Spleen (tissue), 11 donors: ENCODE measurements around the gene GPT2. TPM values are rescaled to one million over a fixed set of nuclear protein-coding genes. Genes with fewer than 3 reads are reported as not detected.
A peak's percentile ranks its signal among the peaks of the same experiment; 100 is the strongest.

Experiments
- DNase-seq: peaks from one replicate; pipeline ENCODE4 v3.0.0-alpha.2; 2020
- H3K27ac ChIP-seq, 8 donors: fragments of 200-600 bp; sonication (generic) in 7 of 8; 1 replicate in 4 of 8; 2 replicates in 4 of 8; pipeline versions ENCODE4 v1.5.0 to v1.8.0; 2016 to 2021; ENCODE audit warnings: inconsistent platforms in 4 of 8, mild to moderate bottlenecking in 4 of 8, moderate library complexity in 1 of 8
- H3K27me3 ChIP-seq, 7 donors: fragments of 200-600 bp; sonication (generic) in 6 of 7; replicated peaks in 1 of 7; 1 replicate in 4 of 7; 2 replicates in 3 of 7; pipeline versions ENCODE4 v1.5.0 to v1.8.0; 2016 to 2021; ENCODE audit warnings: inconsistent platforms in 3 of 7, mild to moderate bottlenecking in 1 of 7
- H3K36me3 ChIP-seq, 6 donors: fragments of 200-600 bp; sonication (generic) in 5 of 6; 1 replicate in 4 of 6; 2 replicates in 2 of 6; pipeline versions ENCODE4 v1.5.0 to v1.8.0; 2016 to 2021; ENCODE audit warnings: inconsistent platforms in 2 of 6
- H3K4me1 ChIP-seq, 6 donors: fragments of 200-600 bp; sonication (generic) in 5 of 6; 1 replicate in 3 of 6; 2 replicates in 3 of 6; pipeline versions ENCODE4 v1.5.0 to v1.8.0; 2016 to 2021; ENCODE audit warnings: inconsistent platforms in 3 of 6
- H3K4me3 ChIP-seq, 8 donors: fragments of 200-600 bp; sonication (generic) in 7 of 8; 1 replicate in 4 of 8; 2 replicates in 4 of 8; pipeline versions ENCODE4 v1.5.0 to v1.8.0; 2016 to 2021; ENCODE audit warnings: inconsistent platforms in 4 of 8, mild to moderate bottlenecking in 4 of 8, moderate library complexity in 2 of 8
- H3K9me3 ChIP-seq, 8 donors: fragments of 200-600 bp; sonication (generic) in 7 of 8; 1 replicate in 4 of 8; 2 replicates in 4 of 8; pipeline versions ENCODE4 v1.5.0 to v1.8.0; 2016 to 2021; ENCODE audit warnings: inconsistent platforms in 4 of 8
- CTCF ChIP-seq, 11 experiments: fragments of 200-600 bp in 7 of 11; fragments of 450-650 bp in 4 of 11; sonication (generic) in 4 of 11; IDR thresholded peaks in 8 of 11; conservative IDR thresholded peaks in 3 of 11; 1 replicate in 7 of 11; 2 replicates in 4 of 11; pipeline versions ENCODE4 v1.4.0 to v1.8.0; 2016 to 2021; ENCODE audit warnings: antibody characterized with exemption in 11 of 11, inconsistent platforms in 4 of 11, mild to moderate bottlenecking in 1 of 11
- POLR2A ChIP-seq, 3 donors: fragments of 450-650 bp; IDR thresholded peaks; one replicate each; pipeline ENCODE4 v1.5.1; 2017; ENCODE audit warnings: antibody characterized with exemption in 3 of 3, mild to moderate bottlenecking in 1 of 3
- POLR2AphosphoS5 ChIP-seq, 3 donors: sonication (generic); formaldehyde crosslinking; IDR thresholded peaks; one replicate each; pipeline ENCODE4 v1.5.1; 2017; ENCODE audit warnings: antibody characterized with exemption in 3 of 3
- WGBS, 5 donors: extraction: QIAGEN DNeasy Blood & Tissue Kit in 3 of 5; methylation state at CpG; one replicate each; pipeline versions ENCODE4 v1.1.5 to v1.1.7; 2013 to 2018; 5-methylcytosine and 5-hydroxymethylcytosine counted together
- intact Hi-C: fragments of 100-400 bp; cut with DNase I; formaldehyde crosslinking; loops from one replicate; pipeline ENCODE4 v1.15.0; 2023; ENCODE audit warnings: low total_unique reads
- polyA plus RNA-seq, 3 donors: library from polyadenylated mRNA; stranded (reverse); fragments of 200-250 nt; gene quantifications; one replicate each; pipeline ENCODE4 v1.2.1, GENCODE V29; 2013
- total RNA-seq, 7 donors: library from RNA; depleted of rRNA in 3 of 7; stranded (reverse); fragments of >200 nt in 3 of 7; fragmentation: NEBNext Ultra II Directional in 4 of 7; extraction: Animal tissue kit (Norgen Biotek cat#: 25700) in 4 of 7; gene quantifications; one replicate each; pipeline versions ENCODE4 v1.1.0 to v1.2.1, GENCODE V29; 2016 to 2021
- donor health status: healthy with polysubstance abuse.
- donor health status: DM: no; HTN: no; CAD: no; lungs with moderate emphysema.
- donor health status: DM: no; HTN: no; CAD: no.
- donor health status: Bipolar disorder and iron deficiency.
- donor health status: healthy.
- donor health status: DM: no; HTN: no; CAD: no.
- donor health status: DM: yes; HTN: yes; CAD: no.

Gene GPT2
- total and polyA plus RNA-seq, 10 donors, result 3.1 to 9.2 (median 4.9) TPM

DNA sequence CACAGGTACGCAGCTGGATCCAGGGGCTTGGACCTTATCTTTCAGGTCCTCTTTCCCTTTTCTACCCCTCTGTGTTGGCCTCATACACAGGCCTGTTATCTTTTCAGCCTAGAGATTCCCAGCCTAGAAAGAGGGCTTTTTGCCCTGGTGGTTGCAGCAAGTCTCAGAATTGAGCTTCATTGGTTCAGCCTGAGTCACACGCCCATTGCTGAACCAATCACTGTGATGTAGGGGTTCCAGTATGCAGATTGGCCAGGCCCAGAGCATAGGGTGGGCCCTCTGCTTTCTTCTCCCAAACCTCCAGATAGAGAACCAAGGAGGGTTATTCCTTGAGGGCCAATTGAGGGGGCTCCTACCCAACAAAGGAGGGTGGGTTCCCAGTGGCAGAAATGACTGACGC is 32.8 kb downstream of the GPT2 start:
- TF ChIP-seq POLR2A (IDR thresholded peaks at IDR 0.05) (no peak), CTCF (IDR thresholded peaks at IDR 0.05 in 8 of 11, conservative IDR thresholded peaks at IDR 0.05 in 3 of 11) (no peak), POLR2AphosphoS5 (IDR thresholded peaks at IDR 0.05) (no peak)
- H3K27ac ChIP-seq, result peak overlapping the region in 4 of 8 donors; percentile 44 to 66 (median 54)
- WGBS, 5 donors, result 92 to 100% (median 96%) methylated on average over 3 of the region's 3 CpGs
- no peak overlapping the region for H3K4me3 ChIP-seq
- peaks cover 0 to 68% (median 9%) of the 10 kb centered on the region in 6 donors for H3K4me1 ChIP-seq
- DNase-seq, result no peak
- H3K9me3 ChIP-seq, result no peaks in the 10 kb centered on the region
- intact Hi-C loops, result no loop called here
- H3K27me3 ChIP-seq, result no peaks in the 10 kb centered on the region
- peaks cover 0 to 4% (median 0%) of the 10 kb centered on the region in 6 donors for H3K36me3 ChIP-seq

GRCh38 chr16:46918400-46918799 is 34.2 kb downstream of the GPT2 start:
- WGBS, 5 donors, result 82 to 91% (median 89%) methylated on average over 10 to 11 of the region's 11 CpGs
- peak overlapping the region in 4 of 8 donors; percentile 18 to 65 (median 45) for H3K27ac ChIP-seq

DNA sequence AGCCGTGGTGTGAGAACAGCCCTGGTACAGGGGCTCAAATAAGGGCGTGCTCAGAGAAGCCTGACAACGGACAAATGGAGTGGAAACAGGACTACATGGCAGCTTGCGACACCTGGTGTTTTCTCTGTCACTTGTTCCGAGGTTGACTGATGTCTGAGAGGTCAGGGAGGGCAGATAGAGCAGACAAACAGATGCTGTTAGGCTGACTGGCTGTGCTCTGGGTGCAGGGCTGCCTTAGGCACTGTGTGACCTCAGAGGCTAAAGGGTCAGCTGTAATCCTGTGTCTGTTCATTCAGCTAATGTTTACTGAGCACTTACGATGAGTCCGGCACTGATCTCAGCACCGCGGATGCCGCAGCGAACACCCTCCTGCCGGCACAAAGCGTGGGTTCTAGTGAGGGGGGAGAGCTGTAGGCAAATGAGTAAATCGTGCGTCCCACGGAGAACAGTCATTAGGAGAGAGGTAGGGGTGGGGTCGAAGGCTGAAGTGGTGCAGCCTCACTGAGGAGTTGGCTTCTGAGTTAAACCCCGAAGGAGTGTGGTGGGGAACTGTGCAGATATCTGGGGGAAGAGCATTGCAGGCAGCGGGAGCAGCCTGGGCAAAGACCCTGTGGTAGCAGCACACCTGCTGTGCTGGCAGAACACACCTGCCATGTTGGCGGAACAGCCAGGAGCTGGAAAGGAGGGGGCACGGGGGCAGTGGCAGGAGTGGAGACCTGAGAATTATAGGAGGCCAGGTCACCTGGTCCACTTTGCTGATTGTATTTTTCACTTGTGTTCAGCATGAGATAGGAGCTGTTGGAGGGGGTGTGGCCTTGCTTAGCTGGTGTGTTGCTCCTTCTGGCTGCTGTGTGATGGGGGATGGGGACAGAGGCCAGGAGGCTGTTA is 35.0 kb downstream of the GPT2 start:
- Histone ChIP-seq H3K4me3 (peak overlapping the region in 1 of 8 donors; percentile 27), H3K9me3 (no peaks in the 10 kb centered on the region), H3K36me3 (peaks cover 0 to 25% (median 9%) of the 10 kb centered on the region in 6 donors), H3K27me3 (no peaks in the 10 kb centered on the region), H3K27ac (peak overlapping the region in 4 of 8 donors; percentile 18 to 65 (median 45)), H3K4me1 (peaks cover 0 to 46% (median 9%) of the 10 kb centered on the region in 6 donors)
- TF ChIP-seq POLR2AphosphoS5 (IDR thresholded peaks at IDR 0.05), result peak in 1 of 3 donors; percentile 45
- no peak for TF ChIP-seq POLR2A (IDR thresholded peaks at IDR 0.05)
- TF ChIP-seq CTCF (IDR thresholded peaks at IDR 0.05 in 8 of 11, conservative IDR thresholded peaks at IDR 0.05 in 3 of 11), result peak in 4 of 11 experiments; percentile 19 to 40 (median 24)
- intact Hi-C loops, result no loop called here
- no peak for DNase-seq
- 59 to 75% (median 65%) methylated on average over 21 of the region's 21 CpGs for WGBS, 5 donors

More at GRCh38 chr16:46918400-46918799, 34.2 kb downstream of the GPT2 start:
- intact Hi-C loops, result no loop called here
- Histone ChIP-seq H3K9me3 (no peaks in the 10 kb centered on the region), H3K4me3 (no peak overlapping the region), H3K4me1 (peaks cover 0 to 54% (median 9%) of the 10 kb centered on the region in 6 donors), H3K27me3 (no peaks in the 10 kb centered on the region), H3K36me3 (peaks cover 0 to 18% (median 3%) of the 10 kb centered on the region in 6 donors)
- no peak for DNase-seq
- TF ChIP-seq CTCF (IDR thresholded peaks at IDR 0.05 in 8 of 11, conservative IDR thresholded peaks at IDR 0.05 in 3 of 11), result no peak
- TF ChIP-seq POLR2A (IDR thresholded peaks at IDR 0.05), result no peak
- no peak for TF ChIP-seq POLR2AphosphoS5 (IDR thresholded peaks at IDR 0.05)
